ENCODE data around the gene TEDC2.

GRCh38 chr16:2457946-2458345 lies 2.0 kb upstream of the TEDC2 start:
- TF ChIP-seq POLR2A (IDR thresholded peaks at IDR 0.05) (no peak), CTCF (IDR thresholded peaks at IDR 0.05) (no peak)
